Stimulated activated memory B cell treated with anti-CD40 and anti-IgM and Interleukin-4, amounts not matched to agents 10 μg/mL and 1 μg/mL and 100 μg/mL, for 72 hours (primary cell): ENCODE measurements around the gene NHS.

Experiments
- ATAC-seq: fragments of 150-1000 bp; cut with Tn5 transposase; 2 replicates; pipeline ENCODE4 v1.10.0; 2021
- H3K27ac Mint-ChIP-seq: one replicate; pipeline ENCODE4 v1.8.0; 2022; ENCODE audit warnings: mild to moderate bottlenecking, mixed read lengths
- H3K27me3 Mint-ChIP-seq: one replicate; pipeline ENCODE4 v1.8.0; 2022; ENCODE audit warnings: mixed read lengths
- H3K36me3 Mint-ChIP-seq: one replicate; pipeline ENCODE4 v1.8.0; 2022; ENCODE audit warnings: mixed read lengths
- H3K4me1 Mint-ChIP-seq: one replicate; pipeline ENCODE4 v1.8.0; 2022; ENCODE audit warnings: mixed read lengths
- H3K4me3 Mint-ChIP-seq: one replicate; pipeline ENCODE4 v1.8.0; 2022; ENCODE audit warnings: mild to moderate bottlenecking, moderate library complexity, mixed read lengths
- H3K9me3 Mint-ChIP-seq: one replicate; pipeline ENCODE4 v1.8.0; 2022; ENCODE audit warnings: mixed read lengths

Gene NHS

GRCh38 chrX:17603196-17603595, 228.2 kb downstream of the NHS start:
- H3K9me3 Mint-ChIP-seq: no peaks in the 10 kb centered on the region
- peaks cover 11% of the 10 kb centered on the region for H3K27me3 Mint-ChIP-seq
- H3K27ac Mint-ChIP-seq: no peak overlapping the region
- no peak for ATAC-seq
- H3K4me1 Mint-ChIP-seq: no peaks in the 10 kb centered on the region
- H3K36me3 Mint-ChIP-seq: no peaks in the 10 kb centered on the region
- H3K4me3 Mint-ChIP-seq: no peak overlapping the region

DNA sequence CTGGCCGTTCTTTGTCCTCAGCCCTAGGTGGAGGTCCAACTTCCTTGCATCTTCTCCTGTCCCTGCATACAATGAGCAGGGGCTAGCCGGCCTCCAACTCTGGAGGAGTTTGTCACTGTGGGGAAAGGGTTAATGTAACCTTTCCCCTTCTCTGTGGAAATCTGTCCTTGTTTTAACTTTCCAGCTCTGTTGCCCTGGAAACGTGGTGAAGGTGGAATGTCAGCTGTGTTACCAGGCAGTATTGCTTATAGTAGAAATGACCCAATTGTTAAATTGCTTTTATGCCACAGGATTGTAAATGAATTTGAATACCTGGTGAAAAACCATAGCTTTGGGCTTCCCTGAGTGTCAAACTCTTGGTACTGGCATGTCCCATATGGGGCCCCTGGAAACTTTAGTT, 230.7 kb downstream of the NHS start:
- H3K27ac Mint-ChIP-seq: no peak overlapping the region
- H3K27me3 Mint-ChIP-seq: peaks cover 1% of the 10 kb centered on the region
- H3K4me1 Mint-ChIP-seq: no peaks in the 10 kb centered on the region
- no peak overlapping the region for H3K4me3 Mint-ChIP-seq
- no peaks in the 10 kb centered on the region for H3K36me3 Mint-ChIP-seq
- H3K9me3 Mint-ChIP-seq: no peaks in the 10 kb centered on the region
- ATAC-seq: no peak

- Mint-ChIP-seq H3K27ac (no peak overlapping the region), H3K4me3 (no peak overlapping the region), H3K36me3 (no peaks in the 10 kb centered on the region), H3K27me3 (no peaks in the 10 kb centered on the region), H3K4me1 (no peaks in the 10 kb centered on the region), H3K9me3 (no peaks in the 10 kb centered on the region)
- ATAC-seq: no peak
Observed at GRCh38 chrX:17606231-17606630, 231.2 kb downstream of the NHS start.

DNA sequence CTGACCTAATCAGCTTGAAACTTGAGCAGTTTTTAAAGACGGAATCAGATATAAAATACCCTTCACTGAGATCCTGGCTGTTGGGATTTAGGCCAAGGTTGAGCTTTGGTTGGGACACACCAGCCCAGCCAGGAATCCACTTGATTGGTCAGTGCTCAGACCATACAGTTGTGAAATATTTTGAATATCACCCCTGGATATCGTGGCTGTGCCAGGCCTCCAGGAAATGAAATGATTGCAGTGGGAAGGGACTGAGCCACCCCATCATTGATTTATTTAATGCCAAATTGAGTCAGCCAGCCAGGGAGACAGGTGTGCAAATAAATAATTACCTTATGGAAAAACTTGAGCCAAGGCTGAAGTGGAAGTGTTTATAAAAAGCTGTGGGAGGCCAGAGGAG, 233.9 kb downstream of the NHS start:
- no peaks in the 10 kb centered on the region for H3K36me3 Mint-ChIP-seq

DNA sequence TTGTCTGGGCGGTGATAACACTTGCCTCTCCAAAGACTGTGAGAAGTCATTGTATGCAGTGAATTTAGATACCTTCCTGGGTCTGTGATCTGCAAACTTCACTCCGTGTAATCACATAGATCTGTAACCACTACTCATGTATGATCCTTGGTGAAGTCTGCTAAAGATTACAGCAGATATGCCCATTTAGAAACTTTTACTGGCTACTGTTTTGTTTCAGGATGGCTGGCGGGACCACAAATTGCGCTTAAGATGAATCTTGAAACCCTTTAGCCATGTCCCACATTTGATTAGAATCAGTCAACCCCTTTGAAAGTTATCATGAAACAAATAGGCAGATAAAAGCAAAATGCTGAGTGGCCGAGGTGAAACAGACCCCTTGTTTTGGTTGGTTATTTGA, 235.8 kb downstream of the NHS start:
- H3K4me3 Mint-ChIP-seq: no peak overlapping the region
- no peaks in the 10 kb centered on the region for H3K4me1 Mint-ChIP-seq
- no peaks in the 10 kb centered on the region for H3K36me3 Mint-ChIP-seq
- no peaks in the 10 kb centered on the region for H3K27me3 Mint-ChIP-seq
- no peak for ATAC-seq
- no peaks in the 10 kb centered on the region for H3K9me3 Mint-ChIP-seq
- no peak overlapping the region for H3K27ac Mint-ChIP-seq

More for the DNA sequence above, 233.9 kb downstream of the NHS start:
- ATAC-seq: no peak
- Mint-ChIP-seq H3K9me3 (no peaks in the 10 kb centered on the region), H3K27me3 (no peaks in the 10 kb centered on the region), H3K4me3 (no peak overlapping the region), H3K4me1 (no peaks in the 10 kb centered on the region), H3K27ac (no peak overlapping the region)

DNA sequence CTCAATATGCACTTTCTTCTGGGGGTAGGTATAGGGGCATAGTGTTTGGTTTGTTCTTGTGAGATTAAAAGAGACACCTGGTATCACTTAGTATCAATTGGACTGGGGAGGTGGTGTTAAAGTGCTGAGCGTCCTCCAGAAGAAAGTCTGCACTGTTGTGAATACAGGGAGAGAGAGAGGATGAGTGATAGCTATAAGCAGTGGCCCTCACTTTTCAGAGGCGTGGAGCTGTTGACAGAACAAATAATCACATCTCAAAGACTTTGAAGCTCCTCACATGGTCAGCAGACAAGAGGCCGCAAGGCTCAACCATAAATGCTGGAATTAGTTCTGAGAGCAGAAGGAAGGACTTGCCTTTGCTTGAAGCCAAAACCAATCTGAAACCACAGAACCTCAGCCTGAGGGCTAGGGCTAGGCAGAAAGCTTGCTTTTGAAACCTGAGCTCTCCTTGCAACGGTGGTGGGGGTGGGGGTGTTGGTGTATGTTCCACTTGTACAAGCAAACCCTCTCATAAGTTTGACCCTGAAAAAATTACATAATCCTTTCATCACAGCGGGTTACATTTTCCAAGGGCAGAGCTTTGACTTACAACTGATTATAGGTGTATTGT, 239.1 kb downstream of the NHS start:
- H3K27me3 Mint-ChIP-seq: no peaks in the 10 kb centered on the region
- H3K27ac Mint-ChIP-seq: no peak overlapping the region
- ATAC-seq: no peak
- H3K4me1 Mint-ChIP-seq: no peaks in the 10 kb centered on the region
- H3K36me3 Mint-ChIP-seq: no peaks in the 10 kb centered on the region
- no peak overlapping the region for H3K4me3 Mint-ChIP-seq
- no peaks in the 10 kb centered on the region for H3K9me3 Mint-ChIP-seq

- Mint-ChIP-seq H3K9me3 (no peaks in the 10 kb centered on the region), H3K27me3 (no peaks in the 10 kb centered on the region), H3K36me3 (no peaks in the 10 kb centered on the region), H3K27ac (no peak overlapping the region), H3K4me3 (no peak overlapping the region), H3K4me1 (no peaks in the 10 kb centered on the region)
- ATAC-seq: no peak
Observed at GRCh38 chrX:17616936-17617335, 241.9 kb downstream of the NHS start.

- ATAC-seq: no peak
- H3K27ac Mint-ChIP-seq: no peak overlapping the region
- H3K4me3 Mint-ChIP-seq: no peak overlapping the region
- no peaks in the 10 kb centered on the region for H3K36me3 Mint-ChIP-seq
- H3K27me3 Mint-ChIP-seq: no peaks in the 10 kb centered on the region
- no peaks in the 10 kb centered on the region for H3K9me3 Mint-ChIP-seq
- H3K4me1 Mint-ChIP-seq: no peaks in the 10 kb centered on the region
Observed at GRCh38 chrX:17617806-17618205, 242.8 kb downstream of the NHS start.

GRCh38 chrX:17621566-17622270, 246.7 kb downstream of the NHS start:
- Mint-ChIP-seq H3K9me3 (no peaks in the 10 kb centered on the region), H3K36me3 (no peaks in the 10 kb centered on the region), H3K27me3 (no peaks in the 10 kb centered on the region), H3K27ac (no peak overlapping the region), H3K4me3 (no peak overlapping the region), H3K4me1 (no peaks in the 10 kb centered on the region)
- no peak for ATAC-seq

DNA sequence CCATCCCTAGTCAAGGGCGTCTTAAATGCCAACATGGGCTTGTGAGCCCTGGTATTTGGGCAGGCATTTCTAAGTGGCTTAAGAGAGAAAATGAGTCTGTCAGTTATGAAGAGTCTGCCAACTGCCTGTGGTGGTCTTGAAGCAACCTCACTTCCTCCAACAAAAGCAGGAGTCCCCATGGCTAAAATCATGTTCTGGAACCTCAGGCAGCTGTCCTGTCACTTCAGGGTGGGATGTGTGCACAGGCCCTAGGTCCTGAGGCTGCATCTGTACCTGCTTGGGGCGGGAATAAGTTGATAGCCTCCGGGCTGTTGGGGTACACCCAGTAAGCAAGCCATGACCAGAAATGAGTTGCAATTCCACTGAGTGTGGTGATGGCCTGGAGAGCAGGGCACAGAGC, 247.3 kb downstream of the NHS start:
- no peak for ATAC-seq
- no peak overlapping the region for H3K4me3 Mint-ChIP-seq
- no peak overlapping the region for H3K27ac Mint-ChIP-seq
- H3K4me1 Mint-ChIP-seq: no peaks in the 10 kb centered on the region
- no peaks in the 10 kb centered on the region for H3K9me3 Mint-ChIP-seq
- H3K27me3 Mint-ChIP-seq: no peaks in the 10 kb centered on the region
- no peaks in the 10 kb centered on the region for H3K36me3 Mint-ChIP-seq

DNA sequence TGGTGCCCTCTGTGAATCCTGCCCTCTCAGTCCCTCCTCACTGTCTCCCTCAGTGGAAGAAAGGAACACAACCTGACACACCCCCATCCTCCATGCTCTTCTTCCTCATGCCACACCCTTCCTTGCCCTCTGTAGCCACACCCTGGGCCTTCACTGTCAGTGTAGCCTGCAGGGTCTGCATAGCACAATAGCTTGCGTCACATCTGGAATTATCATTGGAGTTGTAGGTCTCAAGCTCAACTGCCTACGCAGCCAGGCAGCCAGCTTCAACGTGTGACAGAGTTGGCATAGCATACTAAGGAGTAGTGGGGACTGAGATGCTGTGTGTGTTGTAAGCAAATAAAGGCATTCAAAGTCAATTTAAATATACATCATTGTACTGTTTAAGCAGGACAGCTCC, 248.8 kb downstream of the NHS start:
- Mint-ChIP-seq H3K9me3 (no peaks in the 10 kb centered on the region), H3K27ac (no peak overlapping the region), H3K27me3 (no peaks in the 10 kb centered on the region), H3K4me3 (no peak overlapping the region), H3K36me3 (no peaks in the 10 kb centered on the region), H3K4me1 (no peaks in the 10 kb centered on the region)
- no peak for ATAC-seq

- Mint-ChIP-seq H3K4me3 (no peak overlapping the region), H3K27me3 (no peaks in the 10 kb centered on the region), H3K36me3 (no peaks in the 10 kb centered on the region), H3K27ac (no peak overlapping the region), H3K4me1 (no peaks in the 10 kb centered on the region), H3K9me3 (no peaks in the 10 kb centered on the region)
- ATAC-seq: no peak
Observed at GRCh38 chrX:17627026-17627425, 252.0 kb downstream of the NHS start.

DNA sequence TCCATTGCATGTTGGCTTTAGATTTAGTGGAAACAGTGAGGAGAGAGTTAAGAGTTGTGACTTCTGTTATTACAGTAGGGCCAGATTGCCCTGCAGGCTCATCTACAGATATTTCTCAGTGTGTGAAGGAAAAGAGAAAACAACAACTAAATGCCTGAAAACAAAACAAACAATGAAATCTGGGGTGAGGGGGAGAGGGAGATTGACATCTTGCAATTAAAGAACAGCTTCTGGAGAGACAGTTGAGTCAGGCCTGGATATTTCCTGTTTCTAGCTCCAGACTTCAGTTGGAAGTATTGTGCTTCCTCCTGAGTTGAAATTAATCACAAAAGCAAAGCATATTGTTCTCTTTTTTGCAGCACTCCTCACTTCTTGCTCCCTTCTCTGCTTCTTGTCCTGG, 254.0 kb downstream of the NHS start:
- no peak for ATAC-seq
- Mint-ChIP-seq H3K27me3 (no peaks in the 10 kb centered on the region), H3K27ac (no peak overlapping the region), H3K36me3 (no peaks in the 10 kb centered on the region), H3K4me3 (no peak overlapping the region), H3K4me1 (no peaks in the 10 kb centered on the region), H3K9me3 (no peaks in the 10 kb centered on the region)

GRCh38 chrX:17629519-17629918, 254.5 kb downstream of the NHS start:
- no peaks in the 10 kb centered on the region for H3K27me3 Mint-ChIP-seq
- H3K4me1 Mint-ChIP-seq: no peaks in the 10 kb centered on the region
- H3K27ac Mint-ChIP-seq: no peak overlapping the region
- no peak overlapping the region for H3K4me3 Mint-ChIP-seq
- no peaks in the 10 kb centered on the region for H3K9me3 Mint-ChIP-seq
- no peak for ATAC-seq
- H3K36me3 Mint-ChIP-seq: no peaks in the 10 kb centered on the region

- H3K9me3 Mint-ChIP-seq: no peaks in the 10 kb centered on the region
- H3K27ac Mint-ChIP-seq: no peak overlapping the region
- no peaks in the 10 kb centered on the region for H3K36me3 Mint-ChIP-seq
- no peaks in the 10 kb centered on the region for H3K4me1 Mint-ChIP-seq
- H3K4me3 Mint-ChIP-seq: no peak overlapping the region
- H3K27me3 Mint-ChIP-seq: no peaks in the 10 kb centered on the region
- no peak for ATAC-seq
Observed at GRCh38 chrX:17631647-17632046, 256.6 kb downstream of the NHS start.

- H3K36me3 Mint-ChIP-seq: no peaks in the 10 kb centered on the region
Observed at GRCh38 chrX:17632942-17633341, 257.9 kb downstream of the NHS start.

More at GRCh38 chrX:17632942-17633341, 257.9 kb downstream of the NHS start:
- no peak overlapping the region for H3K27ac Mint-ChIP-seq
- no peaks in the 10 kb centered on the region for H3K9me3 Mint-ChIP-seq
- no peaks in the 10 kb centered on the region for H3K4me1 Mint-ChIP-seq
- ATAC-seq: no peak
- H3K4me3 Mint-ChIP-seq: no peak overlapping the region
- H3K27me3 Mint-ChIP-seq: no peaks in the 10 kb centered on the region
